BE2C (cell line): Measurements from ENCODE around the gene PRKCI.

ENCODE experiments used
- DNase-seq: peaks from one replicate; pipeline ENCODE4 v3.0.0-alpha.2; 2020
- H3K27me3 ChIP-seq: fragments of 250-450 bp; sonication (Bioruptor Pico); 2 replicates; pipeline ENCODE4 v1.5.1; 2020; ENCODE audit warnings: mild to moderate bottlenecking
- H3K36me3 ChIP-seq: fragments of 250-450 bp; sonication (Bioruptor Pico); 2 replicates; pipeline ENCODE4 v1.5.1; 2020; ENCODE audit warnings: mild to moderate bottlenecking
- H3K4me1 ChIP-seq: fragments of 250-450 bp; sonication (Bioruptor Pico); 2 replicates; pipeline ENCODE4 v1.5.1; 2020
- H3K4me3 ChIP-seq: 2 replicates; pipeline ENCODE4 v1.5.1; 2011; ENCODE audit warnings: low read depth, low read length
- H3K9me3 ChIP-seq: fragments of 250-450 bp; sonication (Bioruptor Pico); 2 replicates; pipeline ENCODE4 v1.5.1; 2020
- TF ChIP-seq, protein P1 (sequence below): IDR thresholded peaks from 2 replicates; pipeline ENCODE4 v1.5.1; 2012; ENCODE audit warnings: mild to moderate bottlenecking, low read depth, low read length

The PRKCI gene

DNA sequence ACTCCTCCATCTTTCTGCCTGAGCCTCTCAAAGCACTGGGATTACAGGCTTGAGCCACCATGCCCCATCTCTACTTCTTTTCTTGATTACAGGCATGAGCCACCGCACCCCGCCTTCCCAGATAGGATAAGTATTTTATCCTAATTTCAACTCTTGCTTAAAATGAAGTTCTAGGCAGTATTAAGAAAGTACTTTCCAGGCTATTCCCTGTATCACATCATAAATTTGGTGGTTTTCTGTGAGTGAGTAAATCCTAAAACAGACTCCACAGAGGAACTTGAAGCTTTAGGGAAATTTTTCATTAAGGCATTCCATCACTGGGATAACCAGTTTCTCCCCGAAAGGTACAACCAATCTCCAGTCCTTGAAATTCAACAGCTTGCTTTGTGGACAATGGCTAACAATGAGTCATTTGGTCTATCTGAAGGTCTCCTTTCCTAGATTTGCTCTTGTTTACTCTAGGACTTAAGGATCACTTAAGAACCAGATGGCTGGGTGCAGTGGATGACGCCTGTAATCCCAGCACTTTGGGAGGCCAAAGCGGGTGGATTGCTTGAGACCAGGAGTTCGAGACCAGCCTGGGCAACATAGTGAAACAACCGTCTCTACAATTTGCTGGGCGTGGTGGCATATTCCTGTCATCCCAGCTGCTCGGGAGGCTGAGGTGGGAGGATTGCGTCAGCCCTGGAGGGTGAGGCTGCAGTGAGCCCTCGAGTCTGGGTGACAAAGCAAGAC is 85.6 kb downstream of the PRKCI start:
- no peak for DNase-seq
- Histone ChIP-seq H3K4me3 (no peak overlapping the region), H3K9me3 (no peaks in the 10 kb centered on the region), H3K27me3 (no peaks in the 10 kb centered on the region), H3K4me1 (peaks cover 3% of the 10 kb centered on the region), H3K36me3 (no peaks in the 10 kb centered on the region)
- TF ChIP-seq, protein P1, sequence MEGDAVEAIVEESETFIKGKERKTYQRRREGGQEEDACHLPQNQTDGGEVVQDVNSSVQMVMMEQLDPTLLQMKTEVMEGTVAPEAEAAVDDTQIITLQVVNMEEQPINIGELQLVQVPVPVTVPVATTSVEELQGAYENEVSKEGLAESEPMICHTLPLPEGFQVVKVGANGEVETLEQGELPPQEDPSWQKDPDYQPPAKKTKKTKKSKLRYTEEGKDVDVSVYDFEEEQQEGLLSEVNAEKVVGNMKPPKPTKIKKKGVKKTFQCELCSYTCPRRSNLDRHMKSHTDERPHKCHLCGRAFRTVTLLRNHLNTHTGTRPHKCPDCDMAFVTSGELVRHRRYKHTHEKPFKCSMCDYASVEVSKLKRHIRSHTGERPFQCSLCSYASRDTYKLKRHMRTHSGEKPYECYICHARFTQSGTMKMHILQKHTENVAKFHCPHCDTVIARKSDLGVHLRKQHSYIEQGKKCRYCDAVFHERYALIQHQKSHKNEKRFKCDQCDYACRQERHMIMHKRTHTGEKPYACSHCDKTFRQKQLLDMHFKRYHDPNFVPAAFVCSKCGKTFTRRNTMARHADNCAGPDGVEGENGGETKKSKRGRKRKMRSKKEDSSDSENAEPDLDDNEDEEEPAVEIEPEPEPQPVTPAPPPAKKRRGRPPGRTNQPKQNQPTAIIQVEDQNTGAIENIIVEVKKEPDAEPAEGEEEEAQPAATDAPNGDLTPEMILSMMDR: no peak

- Histone ChIP-seq H3K36me3 (no peaks in the 10 kb centered on the region), H3K9me3 (no peaks in the 10 kb centered on the region), H3K27me3 (no peaks in the 10 kb centered on the region), H3K4me3 (no peak overlapping the region), H3K4me1 (peaks cover 3% of the 10 kb centered on the region)
- TF ChIP-seq, protein P1: no peak
- DNase-seq: no peak
Measured at GRCh38 chr3:170309046-170309445, 86.8 kb downstream of the PRKCI start.

GRCh38 chr3:170317954-170318353 is 95.7 kb downstream of the PRKCI start:
- no peaks in the 10 kb centered on the region for H3K4me1 ChIP-seq
- DNase-seq: no peak
- TF ChIP-seq, protein P1: no peak
- H3K27me3 ChIP-seq: no peaks in the 10 kb centered on the region
- H3K9me3 ChIP-seq: no peaks in the 10 kb centered on the region
- H3K36me3 ChIP-seq: no peaks in the 10 kb centered on the region
- no peak overlapping the region for H3K4me3 ChIP-seq

GRCh38 chr3:170320461-170321121 is 98.4 kb downstream of the PRKCI start:
- Histone ChIP-seq H3K36me3 (no peaks in the 10 kb centered on the region), H3K4me1 (no peaks in the 10 kb centered on the region), H3K27me3 (no peaks in the 10 kb centered on the region), H3K4me3 (no peak overlapping the region), H3K9me3 (no peaks in the 10 kb centered on the region)
- TF ChIP-seq, protein P1: no peak
- DNase-seq: no peak

DNA sequence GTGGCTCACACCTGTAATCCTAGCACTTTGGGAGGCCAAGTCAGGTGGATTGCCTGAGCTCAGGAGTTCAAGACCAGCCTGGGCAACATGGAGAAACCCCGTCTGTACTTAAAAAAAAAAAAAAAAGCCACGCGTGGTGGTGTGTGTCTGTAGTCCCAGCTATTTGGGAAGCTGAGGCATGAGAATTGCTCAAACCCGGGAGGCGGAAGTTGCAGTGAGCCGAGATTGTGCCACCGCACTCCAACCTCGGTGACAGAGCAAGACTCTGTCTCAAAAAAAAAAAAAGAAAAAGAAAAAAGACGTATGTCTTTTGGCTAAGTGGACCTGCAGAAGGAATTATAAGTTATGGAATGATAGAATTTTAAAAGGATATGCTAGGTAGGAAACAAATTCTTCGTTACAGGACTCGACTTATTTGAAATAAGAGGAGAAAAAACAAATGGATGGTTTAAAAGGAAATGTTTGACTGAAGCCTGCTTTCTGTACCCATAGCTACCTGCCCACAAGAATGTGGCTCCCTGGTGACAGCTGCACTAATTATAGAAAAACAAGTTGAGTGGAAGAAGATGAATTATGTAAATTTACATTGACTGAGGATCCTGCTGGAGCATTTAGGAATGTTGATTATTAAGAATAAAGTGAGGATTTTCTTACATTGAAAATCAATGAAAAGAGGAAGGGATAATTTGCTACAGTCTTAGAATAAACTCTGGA is 99.3 kb downstream of the PRKCI start:
- Histone ChIP-seq H3K36me3 (no peaks in the 10 kb centered on the region), H3K27me3 (no peaks in the 10 kb centered on the region), H3K9me3 (no peaks in the 10 kb centered on the region), H3K4me3 (no peak overlapping the region), H3K4me1 (no peaks in the 10 kb centered on the region)
- TF ChIP-seq, protein P1: no peak
- DNase-seq: no peak
